Left cardiac atrium (tissue), 4 donors: Measurements from ENCODE around the gene GPC5. TPM values are rescaled to one million over a fixed set of nuclear protein-coding genes. Genes with fewer than 3 reads are reported as not detected.

ENCODE experiments used
- ATAC-seq, 2 donors: fragments of 200-7000 bp; cut with Tn5 transposase; one replicate each; pipeline ENCODE4 v1.9.1; 2020; ENCODE audit warnings: mild to moderate bottlenecking in 2 of 2, moderate library complexity in 2 of 2
- DNase-seq: peaks from one replicate; pipeline ENCODE4 v3.0.0-alpha.2; 2020
- intact Hi-C, 2 donors: fragments of 100-400 bp; cut with DNase I; formaldehyde crosslinking; loops; one replicate each; pipeline versions ENCODE4 v1.14.1 to v1.15.1; 2022 to 2023
- total RNA-seq, 2 donors: library from RNA; stranded (reverse); fragmentation: NEBNext Ultra II Directional; extraction: Animal tissue kit (Norgen Biotek cat#: 25700); gene quantifications; one replicate each; pipeline ENCODE4 v1.2.1, GENCODE V29; 2021
- donor health status: DM: no; HTN: yes; CAD: no.
- donor health status: DM: no; HTN: yes; CAD: no; lungs with severe emphysema.
- donor health status: DM: yes; HTN: yes; CAD: no.
- donor health status: Dilated cardiomyopathy.

The GPC5 gene
- total RNA-seq, 2 donors from 2014 or later, result 1.8 to 3.0 TPM

- intact Hi-C loops, result no loop called here
- no peak for DNase-seq
- no peak for ATAC-seq
Measured at GRCh38 chr13:91572439-91572838, 174.0 kb downstream of the GPC5 start.

- intact Hi-C loops, result no loop called here
- no peak for ATAC-seq
- no peak for DNase-seq
Measured at GRCh38 chr13:91572944-91573598, 174.7 kb downstream of the GPC5 start.

GRCh38 chr13:91574766-91575165 lies 176.3 kb downstream of the GPC5 start:
- no peak for ATAC-seq
- no peak for DNase-seq
- intact Hi-C loops, result no loop called here

- DNase-seq (no peak), ATAC-seq (no peak)
- intact Hi-C loops, result no loop called here
Measured at GRCh38 chr13:91576590-91576989, 178.2 kb downstream of the GPC5 start.

GRCh38 chr13:91579320-91579719 lies 180.9 kb downstream of the GPC5 start:
- DNase-seq (no peak), ATAC-seq (no peak)
- intact Hi-C loops, result no loop called here

GRCh38 chr13:91580749-91581148 lies 182.3 kb downstream of the GPC5 start:
- intact Hi-C loops, result no loop called here
- DNase-seq (no peak), ATAC-seq (no peak)

GRCh38 chr13:91586609-91587008 lies 188.2 kb downstream of the GPC5 start:
- intact Hi-C loops, result no loop called here
- no peak for ATAC-seq

GRCh38 chr13:91588541-91588940 lies 190.1 kb downstream of the GPC5 start:
- DNase-seq (no peak), ATAC-seq (no peak)
- intact Hi-C loops, result no loop called here

More at GRCh38 chr13:91586609-91587008, 188.2 kb downstream of the GPC5 start:
- no peak for DNase-seq

GRCh38 chr13:91592056-91593014 lies 193.9 kb downstream of the GPC5 start:
- ATAC-seq, result no peak
- intact Hi-C loops, result no loop called here
- DNase-seq, result no peak

- intact Hi-C loops, result no loop called here
Measured at GRCh38 chr13:91593456-91593855, 195.0 kb downstream of the GPC5 start.

GRCh38 chr13:91594061-91594460 lies 195.6 kb downstream of the GPC5 start:
- ATAC-seq (no peak), DNase-seq (no peak)
- intact Hi-C loops, result no loop called here

More at GRCh38 chr13:91593456-91593855, 195.0 kb downstream of the GPC5 start:
- DNase-seq (no peak), ATAC-seq (no peak)

GRCh38 chr13:91595677-91596076 lies 197.3 kb downstream of the GPC5 start:
- DNase-seq, result no peak
- no peak for ATAC-seq
- intact Hi-C loops, result no loop called here

- no peak for ATAC-seq
- intact Hi-C loops, result no loop called here
Measured at GRCh38 chr13:91596842-91597241, 198.4 kb downstream of the GPC5 start.

GRCh38 chr13:91598655-91599054 lies 200.2 kb downstream of the GPC5 start:
- intact Hi-C loops, result no loop called here
- DNase-seq, result no peak
- ATAC-seq, result no peak

More at GRCh38 chr13:91596842-91597241, 198.4 kb downstream of the GPC5 start:
- no peak for DNase-seq

GRCh38 chr13:91601273-91601672 lies 202.9 kb downstream of the GPC5 start:
- intact Hi-C loops, result no loop called here
- ATAC-seq (no peak), DNase-seq (no peak)

GRCh38 chr13:91601807-91602206 lies 203.4 kb downstream of the GPC5 start:
- intact Hi-C loops, result no loop called here
- ATAC-seq (no peak), DNase-seq (no peak)

GRCh38 chr13:91609353-91609752 lies 210.9 kb downstream of the GPC5 start:
- intact Hi-C loops, result no loop called here
- DNase-seq (no peak), ATAC-seq (peak in 1 of 2 donors; percentile 80)

GRCh38 chr13:91618315-91618714 lies 219.9 kb downstream of the GPC5 start:
- intact Hi-C loops, result no loop called here
- ATAC-seq, result no peak
- DNase-seq, result no peak

GRCh38 chr13:91620670-91621141 lies 222.3 kb downstream of the GPC5 start:
- DNase-seq (no peak), ATAC-seq (no peak)
- intact Hi-C loops, result no loop called here

- DNase-seq (no peak), ATAC-seq (no peak)
- intact Hi-C loops, result no loop called here
Measured at GRCh38 chr13:91621161-91621560, 222.7 kb downstream of the GPC5 start.
